Neural cell (in vitro differentiated cells): ENCODE measurements around the gene TDRD3. TPM values are rescaled to one million over a fixed set of nuclear protein-coding genes. Genes with fewer than 3 reads are reported as not detected.

Experiments
- H2AFZ ChIP-seq: fragments of 200-600, 300-800 bp; sonication (generic), shearing (Covaris generic); 2 replicates; pipeline ENCODE4 v1.6.0; 2014; ENCODE audit warnings: low read depth, mild to moderate bottlenecking, antibody characterized with exemption, low read length, moderate library complexity
- H3F3A ChIP-seq: fragments of 200-600 bp; shearing (Covaris generic); 2 replicates; pipeline ENCODE4 v1.6.1; 2016; ENCODE audit warnings: mild to moderate bottlenecking, moderate library complexity, mixed read lengths, antibody characterized with exemption, low read length; ENCODE audit not compliant: insufficient read depth, poor library complexity, severe bottlenecking
- H3K27ac ChIP-seq: fragments of 200-600, 300-800 bp; sonication (generic), shearing (Covaris generic); 2 replicates; pipeline ENCODE4 v1.5.1; 2014; ENCODE audit warnings: mild to moderate bottlenecking, low read length, moderate library complexity
- H3K27me3 ChIP-seq: fragments of 300-800, 200-600 bp; sonication (generic), shearing (Covaris generic); 2 replicates; pipeline ENCODE4 v1.6.0; 2014; ENCODE audit warnings: mild to moderate bottlenecking, low read depth, low read length, moderate library complexity; ENCODE audit not compliant: insufficient read depth
- H3K36me3 ChIP-seq: fragments of 300-800, 200-600 bp; sonication (generic), shearing (Covaris generic); 2 replicates; pipeline ENCODE4 v1.5.1; 2014; ENCODE audit warnings: mild to moderate bottlenecking, antibody characterized with exemption, low read length, moderate library complexity; ENCODE audit not compliant: insufficient read depth
- H3K4me2 ChIP-seq: fragments of 300-800, 200-600 bp; sonication (generic), shearing (Covaris generic); 2 replicates; pipeline ENCODE4 v1.6.0; 2014; ENCODE audit warnings: mild to moderate bottlenecking, low read length
- H3K4me3 ChIP-seq: fragments of 300-800, 200-600 bp; sonication (generic), shearing (Covaris generic); 2 replicates; pipeline ENCODE4 v1.5.1; 2014; ENCODE audit warnings: mild to moderate bottlenecking, low read length, moderate library complexity
- H3K79me2 ChIP-seq: fragments of 200-600 bp; shearing (Covaris generic); replicated peaks from 2 replicates; pipeline ENCODE4 v1.6.0; 2014; ENCODE audit warnings: mild to moderate bottlenecking, low read length, moderate library complexity; ENCODE audit not compliant: insufficient read depth
- H3K9ac ChIP-seq: fragments of 300-800, 200-600 bp; sonication (generic), shearing (Covaris generic); 2 replicates; pipeline ENCODE4 v1.6.1; 2016; ENCODE audit warnings: mild to moderate bottlenecking, low read length, mixed read lengths
- H3K9me2 ChIP-seq: fragments of 200-600 bp; shearing (Covaris generic); 2 replicates; pipeline ENCODE4 v1.6.1; 2016; ENCODE audit warnings: mild to moderate bottlenecking, low read length, mixed read lengths; ENCODE audit not compliant: insufficient read depth
- H3K9me3 ChIP-seq: fragments of 200-600, 300-800 bp; sonication (generic), shearing (Covaris generic); 2 replicates; pipeline ENCODE4 v1.6.1; 2016; ENCODE audit warnings: mild to moderate bottlenecking, mixed run types, low read length, moderate library complexity, mixed read lengths
- H4K20me1 ChIP-seq: fragments of 200-600 bp; shearing (Covaris generic); 2 replicates; pipeline ENCODE4 v1.6.1; 2016; ENCODE audit warnings: mild to moderate bottlenecking, mixed run types; ENCODE audit not compliant: insufficient read depth
- EP300 ChIP-seq: fragments of 450-650 bp; conservative IDR thresholded peaks from 2 replicates; pipeline ENCODE4 v1.6.1; 2014; ENCODE audit warnings: antibody characterized with exemption, mild to moderate bottlenecking, moderate library complexity; ENCODE audit not compliant: poor library complexity, severe bottlenecking
- EZH2 ChIP-seq: fragments of 200-600, 300-800 bp; shearing (Covaris generic), sonication (generic); IDR thresholded peaks from 2 replicates; pipeline ENCODE4 v1.6.1; 2014; ENCODE audit warnings: antibody characterized with exemption, low read length, borderline replicate concordance, mild to moderate bottlenecking; ENCODE audit not compliant: insufficient read depth, poor library complexity, severe bottlenecking
- MXI1 ChIP-seq: fragments of 450-650 bp; conservative IDR thresholded peaks from 2 replicates; pipeline ENCODE4 v1.6.1; 2014; ENCODE audit warnings: antibody characterized with exemption, mild to moderate bottlenecking; ENCODE audit not compliant: poor library complexity, severe bottlenecking
- POLR2AphosphoS5 ChIP-seq: IDR thresholded peaks from 2 replicates; pipeline ENCODE4 v1.6.1; 2012
- RAD21 ChIP-seq: fragments of 450-650 bp; conservative IDR thresholded peaks from 2 replicates; pipeline ENCODE4 v1.6.1; 2014; ENCODE audit warnings: antibody characterized with exemption, mild to moderate bottlenecking, moderate library complexity
- SMC3 ChIP-seq: fragments of 450-650 bp; conservative IDR thresholded peaks from 2 replicates; pipeline ENCODE4 v1.6.1; 2014; ENCODE audit warnings: antibody characterized with exemption, mild to moderate bottlenecking, moderate library complexity; ENCODE audit not compliant: poor library complexity
- TAF1 ChIP-seq: IDR thresholded peaks from 2 replicates; pipeline ENCODE4 v1.6.1; 2012; ENCODE audit warnings: low read depth
- polyA plus RNA-seq: library from polyadenylated mRNA; depleted of rRNA; stranded (reverse); fragments of >200 nt; gene quantifications from 2 replicates; pipeline ENCODE4 v1.2.3, GENCODE V29; 2014
- TF ChIP-seq, protein P1 (sequence below): fragments of 450-650 bp; IDR thresholded peaks from 2 replicates; pipeline ENCODE4 v1.5.1; 2014; ENCODE audit warnings: antibody characterized with exemption, mild to moderate bottlenecking, moderate library complexity; ENCODE audit not compliant: poor library complexity, severe bottlenecking
- TF ChIP-seq, protein P2 (sequence below): IDR thresholded peaks from 2 replicates; pipeline ENCODE4 v1.6.1; 2012; ENCODE audit warnings: borderline replicate concordance

The TDRD3 gene
- polyA plus RNA-seq, 1 donor from 2014 or later, result 10.0 TPM

DNA sequence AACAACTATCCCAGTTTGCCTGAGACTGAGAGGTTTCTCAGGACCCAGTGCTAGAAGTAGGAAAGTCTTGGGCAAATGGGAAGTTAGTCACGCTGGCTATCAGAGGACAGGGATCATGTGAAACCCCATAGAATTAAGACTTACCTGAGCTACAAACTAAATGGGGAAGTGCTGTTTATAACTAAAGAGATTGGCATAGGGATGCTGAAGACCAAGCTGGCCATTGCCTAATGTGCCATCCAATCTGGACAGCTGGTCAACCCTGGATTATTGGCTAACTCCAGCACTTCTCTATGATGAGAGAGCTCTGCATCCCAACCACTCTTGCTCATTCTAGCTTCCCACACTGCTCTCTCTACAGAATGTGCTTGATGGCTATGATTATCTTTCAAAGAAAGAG lies 216.1 kb downstream of the TDRD3 start:
- Histone ChIP-seq H4K20me1 (no peaks in the 10 kb centered on the region), H3K9me3 (no peaks in the 10 kb centered on the region), H3K27me3 (no peaks in the 10 kb centered on the region), H3K79me2 (no peaks in the 10 kb centered on the region), H3K9me2 (no peaks in the 10 kb centered on the region), H3K36me3 (no peaks in the 10 kb centered on the region), H3K9ac (no peak overlapping the region), H3F3A (no peaks in the 10 kb centered on the region), H2AFZ (no peak overlapping the region), H3K4me3 (no peak overlapping the region), H3K4me2 (no peak overlapping the region), H3K27ac (no peak overlapping the region)
- TF ChIP-seq EP300, result no peak
- TF ChIP-seq RAD21, result no peak
- TF ChIP-seq EZH2, result no peak
- no peak for TF ChIP-seq POLR2AphosphoS5
- TF ChIP-seq MXI1, result no peak
- TF ChIP-seq, protein P1, sequence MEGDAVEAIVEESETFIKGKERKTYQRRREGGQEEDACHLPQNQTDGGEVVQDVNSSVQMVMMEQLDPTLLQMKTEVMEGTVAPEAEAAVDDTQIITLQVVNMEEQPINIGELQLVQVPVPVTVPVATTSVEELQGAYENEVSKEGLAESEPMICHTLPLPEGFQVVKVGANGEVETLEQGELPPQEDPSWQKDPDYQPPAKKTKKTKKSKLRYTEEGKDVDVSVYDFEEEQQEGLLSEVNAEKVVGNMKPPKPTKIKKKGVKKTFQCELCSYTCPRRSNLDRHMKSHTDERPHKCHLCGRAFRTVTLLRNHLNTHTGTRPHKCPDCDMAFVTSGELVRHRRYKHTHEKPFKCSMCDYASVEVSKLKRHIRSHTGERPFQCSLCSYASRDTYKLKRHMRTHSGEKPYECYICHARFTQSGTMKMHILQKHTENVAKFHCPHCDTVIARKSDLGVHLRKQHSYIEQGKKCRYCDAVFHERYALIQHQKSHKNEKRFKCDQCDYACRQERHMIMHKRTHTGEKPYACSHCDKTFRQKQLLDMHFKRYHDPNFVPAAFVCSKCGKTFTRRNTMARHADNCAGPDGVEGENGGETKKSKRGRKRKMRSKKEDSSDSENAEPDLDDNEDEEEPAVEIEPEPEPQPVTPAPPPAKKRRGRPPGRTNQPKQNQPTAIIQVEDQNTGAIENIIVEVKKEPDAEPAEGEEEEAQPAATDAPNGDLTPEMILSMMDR, result no peak
- TF ChIP-seq, protein P2, sequence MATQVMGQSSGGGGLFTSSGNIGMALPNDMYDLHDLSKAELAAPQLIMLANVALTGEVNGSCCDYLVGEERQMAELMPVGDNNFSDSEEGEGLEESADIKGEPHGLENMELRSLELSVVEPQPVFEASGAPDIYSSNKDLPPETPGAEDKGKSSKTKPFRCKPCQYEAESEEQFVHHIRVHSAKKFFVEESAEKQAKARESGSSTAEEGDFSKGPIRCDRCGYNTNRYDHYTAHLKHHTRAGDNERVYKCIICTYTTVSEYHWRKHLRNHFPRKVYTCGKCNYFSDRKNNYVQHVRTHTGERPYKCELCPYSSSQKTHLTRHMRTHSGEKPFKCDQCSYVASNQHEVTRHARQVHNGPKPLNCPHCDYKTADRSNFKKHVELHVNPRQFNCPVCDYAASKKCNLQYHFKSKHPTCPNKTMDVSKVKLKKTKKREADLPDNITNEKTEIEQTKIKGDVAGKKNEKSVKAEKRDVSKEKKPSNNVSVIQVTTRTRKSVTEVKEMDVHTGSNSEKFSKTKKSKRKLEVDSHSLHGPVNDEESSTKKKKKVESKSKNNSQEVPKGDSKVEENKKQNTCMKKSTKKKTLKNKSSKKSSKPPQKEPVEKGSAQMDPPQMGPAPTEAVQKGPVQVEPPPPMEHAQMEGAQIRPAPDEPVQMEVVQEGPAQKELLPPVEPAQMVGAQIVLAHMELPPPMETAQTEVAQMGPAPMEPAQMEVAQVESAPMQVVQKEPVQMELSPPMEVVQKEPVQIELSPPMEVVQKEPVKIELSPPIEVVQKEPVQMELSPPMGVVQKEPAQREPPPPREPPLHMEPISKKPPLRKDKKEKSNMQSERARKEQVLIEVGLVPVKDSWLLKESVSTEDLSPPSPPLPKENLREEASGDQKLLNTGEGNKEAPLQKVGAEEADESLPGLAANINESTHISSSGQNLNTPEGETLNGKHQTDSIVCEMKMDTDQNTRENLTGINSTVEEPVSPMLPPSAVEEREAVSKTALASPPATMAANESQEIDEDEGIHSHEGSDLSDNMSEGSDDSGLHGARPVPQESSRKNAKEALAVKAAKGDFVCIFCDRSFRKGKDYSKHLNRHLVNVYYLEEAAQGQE, result no peak
- TF ChIP-seq SMC3, result no peak
- TF ChIP-seq TAF1, result no peak

DNA sequence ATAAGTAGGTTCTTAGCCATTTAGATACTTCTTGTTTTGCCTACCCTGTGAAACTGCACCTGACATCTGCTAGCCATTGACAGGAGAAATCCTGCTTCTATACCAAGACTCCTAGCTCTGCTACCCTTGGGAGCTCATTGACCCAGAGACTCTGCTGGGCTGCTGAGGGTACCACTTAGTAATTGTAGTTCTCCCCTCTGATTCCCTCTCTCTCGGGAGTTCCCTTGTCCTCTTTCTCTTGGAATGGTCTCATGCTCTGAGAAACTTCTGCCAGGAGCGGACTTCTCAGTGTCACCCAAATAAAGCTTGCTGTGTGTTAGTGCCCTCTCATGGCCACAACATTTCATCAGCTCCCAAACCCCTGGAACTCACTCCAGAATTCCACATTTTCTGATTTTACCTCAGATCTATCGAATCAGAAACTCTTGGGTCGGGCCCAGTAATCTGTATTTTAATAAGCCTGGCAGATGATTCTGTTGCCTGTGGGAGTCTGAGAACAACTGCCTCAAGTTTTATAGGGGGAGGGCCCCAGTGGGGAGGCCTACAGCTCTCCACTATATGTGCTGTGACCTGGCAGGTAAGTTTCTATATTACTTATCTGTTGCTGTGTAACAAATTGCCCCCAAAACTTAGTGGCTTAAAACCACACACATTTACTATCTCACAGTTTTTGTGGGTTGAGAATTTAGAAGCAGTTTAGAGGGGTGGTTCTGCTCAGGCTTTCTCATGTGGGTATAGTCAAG lies 221.1 kb downstream of the TDRD3 start:
- H4K20me1 ChIP-seq, result no peaks in the 10 kb centered on the region
- H3K4me3 ChIP-seq, result no peak overlapping the region
- no peaks in the 10 kb centered on the region for H3K9me3 ChIP-seq
- no peak overlapping the region for H2AFZ ChIP-seq
- H3K4me2 ChIP-seq, result no peak overlapping the region
- H3K27ac ChIP-seq, result no peak overlapping the region
- H3K79me2 ChIP-seq, result no peaks in the 10 kb centered on the region
- H3K9me2 ChIP-seq, result no peaks in the 10 kb centered on the region
- no peaks in the 10 kb centered on the region for H3K27me3 ChIP-seq
- H3F3A ChIP-seq, result no peaks in the 10 kb centered on the region
- TF ChIP-seq POLR2AphosphoS5 (no peak), MXI1 (no peak), EZH2 (no peak), SMC3 (no peak)
- TF ChIP-seq, protein P2, result no peak
- H3K9ac ChIP-seq, result no peak overlapping the region
- no peaks in the 10 kb centered on the region for H3K36me3 ChIP-seq
